Skin epidermis (tissue), 12 donors: ENCODE results near the gene RPL26.
"Not testable (repeated sequence)": the region's sequence is repeated elsewhere in the genome, so short reads cannot be mapped to it uniquely, and the experiment has no call there.

Experiments used
- H3K27ac ChIP-seq, 21 experiments: fragments of 200-600 bp; sonication (generic) in 11 of 21; one replicate each; pipeline ENCODE4 v1.5.0; 2020; ENCODE audit warnings: mild to moderate bottlenecking in 3 of 21, inconsistent platforms in 2 of 21, moderate library complexity in 2 of 21
- H3K4me3 ChIP-seq, 7 experiments: fragments of 200-600 bp; sonication (generic) in 2 of 7; one replicate each; pipeline ENCODE4 v1.5.0; 2020; ENCODE audit warnings: inconsistent platforms in 2 of 7, mild to moderate bottlenecking in 2 of 7, moderate library complexity in 1 of 7

The RPL26 gene

DNA sequence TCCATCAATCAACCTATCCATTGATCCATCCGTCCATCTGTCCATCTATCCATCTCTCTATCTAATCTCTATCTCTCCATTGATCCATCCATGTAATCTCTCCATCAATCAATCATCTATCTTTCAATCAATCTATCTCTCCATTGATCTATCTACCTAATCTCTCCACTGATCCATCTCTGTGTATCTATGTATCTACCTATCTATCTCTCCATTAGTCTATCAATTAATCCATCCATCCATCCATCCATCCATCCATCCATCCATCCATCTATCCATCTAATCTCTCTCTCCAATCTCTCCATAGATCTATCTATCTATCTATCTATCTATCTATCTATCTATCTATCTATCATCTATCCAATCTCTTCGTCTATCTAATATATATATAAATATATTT lies 18.1 kb upstream of the RPL26 start:
- no peak overlapping the region for H3K27ac ChIP-seq
- no peak overlapping the region for H3K4me3 ChIP-seq

DNA sequence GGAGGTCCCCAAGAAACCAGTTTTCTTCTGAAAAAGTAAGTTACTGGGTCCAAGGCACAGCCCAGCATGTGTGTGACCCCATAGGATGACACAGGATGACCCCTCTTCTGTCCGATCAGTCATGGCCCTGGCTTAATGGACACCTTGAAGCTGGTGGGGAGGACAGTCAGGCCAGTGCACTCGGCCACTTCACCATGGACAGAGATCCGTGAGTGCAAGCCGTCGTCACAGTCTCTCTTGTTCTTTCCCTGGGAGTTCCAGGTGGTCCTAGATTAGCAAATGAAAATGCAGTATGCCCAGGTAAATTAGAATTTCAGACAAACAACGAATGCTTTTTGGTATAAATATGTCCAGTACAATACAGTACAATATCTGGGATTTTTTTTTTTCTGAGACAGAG lies 16.0 kb upstream of the RPL26 start:
- H3K27ac ChIP-seq: no peak overlapping the region
- H3K4me3 ChIP-seq: no peak overlapping the region

DNA sequence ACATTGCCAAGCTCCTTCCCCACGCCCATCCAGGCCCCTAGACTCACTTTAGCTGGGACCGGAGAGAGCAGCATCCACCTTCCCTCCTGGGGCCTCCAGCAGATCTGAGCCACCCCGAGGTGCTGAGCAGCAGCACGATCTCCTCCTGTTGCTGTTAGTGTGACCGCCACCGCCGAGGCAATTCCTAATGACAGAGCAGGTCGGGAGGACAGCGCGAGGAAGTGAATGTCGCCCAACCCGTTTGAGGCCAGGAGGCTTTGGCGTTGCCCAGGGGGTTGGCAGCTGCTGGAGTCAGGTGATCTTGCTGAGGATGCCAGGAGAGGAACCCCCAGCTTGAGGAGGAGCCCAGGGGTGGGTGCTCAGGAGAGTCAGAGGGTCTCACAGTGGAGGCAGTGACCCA lies 14.6 kb upstream of the RPL26 start, which contains the start of gene RNF222:
Gene RNF222, minus strand, starts transcription at position 192 of the 400 bp plus-strand sequence. CDS start 4,366 bp downstream, outside the sequence.
- H3K4me3 ChIP-seq: peak within 1 kb of the TSS in 2 of 7 experiments; percentile 7 to 21
- H3K27ac ChIP-seq: peak within 1 kb of the TSS in 4 of 21 experiments; percentile 10 to 37 (median 20)

DNA sequence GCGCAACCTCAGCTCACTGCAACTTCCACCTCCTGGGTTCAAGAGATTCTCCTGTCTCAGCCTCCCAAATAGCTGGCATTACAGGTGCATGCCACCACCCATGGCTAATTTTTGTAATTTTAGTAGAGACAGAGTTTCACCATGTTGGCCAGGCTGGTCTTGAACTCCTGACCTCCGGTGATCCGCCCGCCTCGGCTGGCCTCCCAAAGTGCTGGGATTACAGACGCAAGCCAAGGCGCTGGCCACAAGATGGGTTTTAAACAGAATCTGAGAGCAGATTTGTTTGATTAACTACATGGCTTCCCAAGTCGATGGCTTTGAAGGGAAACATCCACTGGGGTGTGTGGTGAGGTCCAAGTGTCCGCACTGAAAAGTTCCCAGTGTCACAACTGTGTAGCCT lies 11.5 kb upstream of the RPL26 start:
- peak overlapping the region in 1 of 21 experiments; percentile 80 for H3K27ac ChIP-seq

DNA sequence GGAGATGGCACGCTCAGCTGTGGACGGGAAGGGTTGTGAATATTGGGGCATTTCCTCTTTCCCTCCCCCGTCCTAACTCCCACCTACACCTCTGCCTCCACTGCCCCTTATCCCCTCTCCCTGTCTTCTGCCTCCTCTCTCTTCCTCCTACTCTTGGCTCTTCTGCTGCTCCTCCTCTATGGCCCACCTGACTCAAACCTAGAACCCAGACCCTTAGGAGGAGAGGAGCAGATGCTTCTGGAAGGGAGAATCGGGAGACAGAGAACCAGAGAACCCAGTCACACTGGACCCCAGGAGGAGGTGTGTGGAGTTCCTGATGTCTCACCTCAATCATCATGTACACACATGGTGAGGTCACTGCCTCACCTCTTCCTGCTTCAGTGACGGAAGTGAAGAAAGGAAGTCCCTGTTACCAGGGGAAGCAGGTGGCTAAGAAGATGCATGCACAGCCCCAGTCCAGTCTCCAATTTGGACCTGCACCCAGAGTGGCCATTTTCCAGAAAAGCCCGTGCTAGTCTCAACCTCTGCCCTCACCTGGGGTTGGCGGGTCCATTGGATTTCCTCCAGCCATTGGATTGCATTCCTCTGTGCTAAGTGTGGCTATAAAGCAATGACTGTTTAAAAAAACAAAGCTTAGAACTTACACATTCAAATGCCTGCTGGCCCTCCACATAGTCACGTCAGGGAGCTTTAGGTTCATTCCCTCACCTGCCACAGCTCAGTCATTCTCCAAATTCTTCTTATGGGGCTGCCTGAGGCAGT lies 10.7 kb upstream of the RPL26 start:
- Histone ChIP-seq H3K4me3 (no peak overlapping the region), H3K27ac (peak overlapping the region in 10 of 21 experiments; percentile 2 to 80 (median 35))

More for the DNA sequence above, 11.5 kb upstream of the RPL26 start:
- not testable (repeated sequence) for H3K4me3 ChIP-seq

DNA sequence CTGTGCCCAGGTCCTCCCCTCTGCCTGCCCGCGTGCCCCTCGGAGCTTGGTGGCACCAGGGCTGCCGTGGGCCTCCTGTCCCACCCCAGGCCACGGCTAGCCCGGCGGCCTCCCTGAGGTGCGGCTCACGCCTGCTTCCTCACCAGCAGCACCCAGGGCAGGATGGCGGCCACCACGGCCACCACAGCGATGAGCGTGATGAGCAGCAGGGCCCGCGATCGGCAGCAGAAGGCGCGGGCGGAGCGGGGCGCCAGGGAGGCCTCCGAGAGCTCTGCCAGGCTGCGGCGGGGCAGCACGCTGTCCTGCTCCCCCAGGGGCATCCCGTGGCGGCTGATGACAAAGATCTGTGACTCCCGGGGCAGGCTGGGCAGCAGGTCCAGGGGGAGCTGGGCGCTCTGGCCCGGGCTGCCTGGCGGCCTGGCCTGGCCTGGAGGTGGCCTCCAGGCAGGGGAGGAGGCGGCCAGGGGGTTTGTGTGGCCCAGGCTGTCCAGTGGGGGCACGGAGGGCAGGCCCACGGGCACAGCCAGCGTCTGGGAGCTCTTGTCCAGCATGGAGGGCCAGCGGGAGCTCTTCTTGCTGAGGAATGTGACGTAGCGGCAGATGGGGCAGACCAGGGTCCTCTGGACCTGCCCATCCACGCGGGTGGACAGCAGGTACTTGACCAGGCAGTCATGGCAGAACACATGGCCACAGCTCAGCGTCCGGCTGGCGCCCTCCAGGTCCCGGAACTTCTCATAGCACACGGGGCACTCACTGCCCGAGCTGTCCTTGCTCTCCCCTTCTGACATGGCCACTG lies 9.9 kb upstream of the RPL26 start:
- Histone ChIP-seq H3K27ac (peak overlapping the region in 10 of 21 experiments; percentile 2 to 80 (median 35)), H3K4me3 (no peak overlapping the region)

DNA sequence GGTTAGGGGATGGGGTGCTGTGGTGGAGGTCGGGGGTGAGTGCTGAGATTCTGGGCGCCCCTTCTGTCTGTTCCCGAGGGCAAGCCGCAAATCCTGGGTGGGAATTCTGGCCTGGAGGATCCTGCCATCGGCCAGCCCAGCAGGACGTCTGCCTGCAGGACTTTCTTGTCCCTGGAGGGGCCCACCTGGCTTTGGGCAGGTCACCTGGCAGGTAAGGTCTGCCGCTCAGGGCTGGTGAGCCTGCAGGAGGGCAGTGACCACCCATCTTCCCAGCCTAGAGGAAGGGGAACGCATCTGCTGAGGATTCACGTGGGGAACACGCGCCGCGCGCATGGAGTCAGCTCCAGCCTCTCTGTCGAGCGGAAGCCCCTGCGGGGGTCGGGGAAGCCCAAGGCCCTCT lies 9.3 kb upstream of the RPL26 start:
- no peak overlapping the region for H3K4me3 ChIP-seq
- peak overlapping the region in 5 of 21 experiments; percentile 9 to 80 (median 31) for H3K27ac ChIP-seq

DNA sequence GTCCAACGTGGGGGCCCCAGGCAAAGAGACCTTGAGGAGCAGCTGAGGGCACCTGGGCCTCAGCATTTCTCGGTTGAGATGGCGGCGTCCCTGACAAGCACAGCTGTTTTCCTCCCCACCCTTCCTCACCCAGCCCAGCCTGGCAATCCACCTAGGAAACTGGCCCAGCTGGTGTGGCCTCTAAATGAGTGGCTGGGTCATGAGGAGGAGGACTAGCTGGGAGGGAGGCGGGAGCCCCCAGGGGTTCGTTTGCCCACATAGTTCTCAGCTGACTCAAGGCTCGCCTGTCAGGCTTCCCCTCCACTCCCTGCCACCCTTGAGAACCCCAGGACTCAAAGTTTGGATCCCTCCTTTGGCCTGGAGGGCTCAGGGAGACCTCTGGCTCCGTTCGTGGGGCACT lies 8.7 kb upstream of the RPL26 start:
- no peak overlapping the region for H3K4me3 ChIP-seq
- peak overlapping the region in 5 of 21 experiments; percentile 9 to 68 (median 31) for H3K27ac ChIP-seq

DNA sequence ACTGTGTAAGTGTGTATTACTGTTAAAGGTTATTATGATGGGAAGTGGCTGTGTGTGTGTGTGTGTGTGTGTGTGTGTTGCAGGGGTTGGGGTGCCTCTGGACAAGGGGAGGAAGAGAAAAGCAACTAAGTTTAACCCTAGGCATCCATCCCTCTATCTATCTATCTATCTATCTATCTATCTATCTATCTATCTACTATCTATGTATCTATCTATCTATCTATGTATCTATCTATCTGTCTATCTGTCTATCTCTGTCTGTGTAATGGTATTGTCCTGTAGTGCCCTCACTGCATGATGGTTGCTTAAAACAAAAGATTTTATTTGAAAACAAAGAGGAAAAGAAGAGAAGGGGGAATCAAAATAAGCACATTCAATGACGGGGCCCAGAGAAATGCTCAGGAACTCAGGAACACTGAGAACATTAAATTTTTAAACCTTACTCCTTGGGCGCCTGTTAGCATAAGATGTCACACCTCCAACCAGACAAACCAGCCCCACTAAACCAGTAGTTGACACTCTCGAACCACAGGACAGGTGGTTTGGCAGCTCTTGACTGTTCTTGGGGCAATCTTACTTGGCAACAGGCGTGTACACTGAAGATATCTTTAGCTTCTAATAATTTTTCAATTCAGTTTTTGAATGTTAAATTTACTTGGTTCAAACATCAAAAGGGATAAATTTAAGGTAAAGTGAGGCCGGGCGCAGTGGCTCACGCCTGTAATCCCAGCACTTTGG lies 5.1 kb upstream of the RPL26 start:
- peak overlapping the region in 2 of 21 experiments; percentile 29 for H3K27ac ChIP-seq
- no peak overlapping the region for H3K4me3 ChIP-seq

DNA sequence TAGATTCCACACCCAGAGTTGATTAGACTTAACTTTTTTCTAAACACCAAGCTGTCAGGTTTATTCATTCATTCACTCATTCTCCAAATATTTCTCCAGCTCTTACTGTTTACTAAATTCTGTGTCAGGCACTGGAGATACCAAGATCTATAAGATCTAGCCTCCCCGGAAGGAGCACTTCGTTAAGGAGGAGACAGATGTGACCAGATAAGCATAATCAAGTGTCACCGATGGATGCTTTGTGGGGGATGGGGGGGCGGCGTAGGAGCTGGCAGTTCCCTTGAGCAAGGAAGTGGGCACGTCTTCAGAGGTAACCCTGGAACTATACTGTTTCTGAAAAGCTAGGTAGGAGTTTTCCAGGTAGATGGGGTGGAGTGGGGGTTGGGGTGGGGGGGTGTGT lies 3.8 kb upstream of the RPL26 start:
- Histone ChIP-seq H3K4me3 (no peak overlapping the region), H3K27ac (no peak overlapping the region)

DNA sequence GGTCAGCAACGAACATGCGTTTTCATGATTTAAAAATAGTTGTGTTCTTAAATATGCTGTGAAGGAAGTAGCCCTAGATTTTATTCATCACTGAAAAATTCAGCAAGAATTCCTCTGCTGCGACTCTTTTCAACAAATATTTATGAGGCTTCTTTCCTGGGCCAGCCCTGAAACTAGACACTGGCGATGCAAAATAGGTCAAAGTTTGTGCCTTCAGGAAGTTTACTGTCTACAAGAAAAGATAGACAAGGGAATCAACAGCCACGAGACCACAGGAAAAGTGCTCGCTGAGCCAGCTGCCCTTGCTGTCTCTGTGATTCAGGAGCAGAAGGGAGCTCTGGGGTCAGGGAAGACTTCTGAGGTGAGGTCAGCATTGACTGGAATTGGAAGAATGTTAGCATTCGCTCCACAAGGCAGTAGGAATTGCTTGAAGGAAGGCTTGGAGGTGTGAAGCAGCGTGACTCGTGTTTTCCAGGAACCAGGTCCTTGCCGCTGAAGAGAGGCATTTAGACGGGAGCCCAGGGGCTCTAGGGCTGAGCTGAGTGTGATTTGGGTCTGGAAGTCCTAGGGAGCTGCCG lies 1.9 kb upstream of the RPL26 start:
- H3K4me3 ChIP-seq: no peak overlapping the region
- peak overlapping the region in 7 of 21 experiments; percentile 32 to 90 (median 38) for H3K27ac ChIP-seq

DNA sequence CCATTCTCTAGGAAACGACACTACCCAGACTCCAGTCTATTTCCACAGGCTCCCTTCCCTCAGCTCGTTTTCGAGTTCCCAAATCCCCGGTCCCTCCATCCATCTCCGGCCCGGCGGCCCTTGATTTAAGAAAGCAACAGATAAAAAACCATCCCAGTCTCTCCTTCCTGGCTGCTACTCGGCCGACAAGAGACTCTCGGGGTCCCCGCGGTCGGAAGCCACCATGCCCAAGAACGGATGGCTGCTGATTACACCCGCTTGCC lies 182 bp downstream of the RPL26 start:
- peak overlapping the region; percentile 52 to 74 (median 60) for H3K4me3 ChIP-seq
- H3K27ac ChIP-seq: peak overlapping the region in 20 of 21 experiments; percentile 23 to 95 (median 86)

DNA sequence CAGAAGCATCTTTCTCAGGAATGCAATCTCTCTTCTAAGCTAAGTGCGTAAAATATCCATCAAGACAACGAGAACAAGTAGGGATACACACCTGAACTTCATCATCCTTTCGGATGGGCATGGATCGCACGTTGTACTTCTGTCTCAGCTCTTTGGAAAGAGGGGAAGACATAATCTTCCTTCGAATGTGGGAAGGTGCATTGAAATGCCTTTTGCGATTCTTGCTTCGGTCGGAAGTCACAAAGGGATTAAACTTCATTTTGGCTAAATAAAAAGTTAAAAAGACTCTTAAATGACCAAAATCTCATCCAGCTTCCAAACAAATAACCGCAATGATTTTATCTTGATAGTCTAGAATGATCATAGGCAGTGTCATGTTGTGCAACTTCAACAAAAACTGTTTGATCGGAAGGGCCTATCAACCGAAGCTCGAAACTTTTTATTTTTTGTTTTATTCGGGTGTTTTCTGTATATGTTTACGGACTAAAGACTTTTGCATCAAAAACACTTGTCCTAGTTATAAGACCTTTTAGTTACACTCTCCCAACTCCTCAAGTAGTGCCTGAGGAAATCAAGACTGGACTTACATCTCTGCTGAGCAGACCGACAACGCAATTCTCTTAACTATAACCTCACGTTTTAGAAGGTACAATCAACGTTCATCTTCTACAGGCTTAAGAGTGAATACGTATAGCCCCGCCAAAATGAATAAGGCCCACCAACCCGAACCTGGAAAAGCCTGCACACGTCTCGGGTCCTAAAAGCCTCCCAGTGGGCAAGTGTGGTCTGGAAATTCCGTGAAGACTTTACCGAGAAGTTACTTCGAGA lies 727 bp downstream of the RPL26 start:
- Histone ChIP-seq H3K27ac (peak overlapping the region in 20 of 21 experiments; percentile 23 to 95 (median 86)), H3K4me3 (peak overlapping the region; percentile 52 to 74 (median 60))

DNA sequence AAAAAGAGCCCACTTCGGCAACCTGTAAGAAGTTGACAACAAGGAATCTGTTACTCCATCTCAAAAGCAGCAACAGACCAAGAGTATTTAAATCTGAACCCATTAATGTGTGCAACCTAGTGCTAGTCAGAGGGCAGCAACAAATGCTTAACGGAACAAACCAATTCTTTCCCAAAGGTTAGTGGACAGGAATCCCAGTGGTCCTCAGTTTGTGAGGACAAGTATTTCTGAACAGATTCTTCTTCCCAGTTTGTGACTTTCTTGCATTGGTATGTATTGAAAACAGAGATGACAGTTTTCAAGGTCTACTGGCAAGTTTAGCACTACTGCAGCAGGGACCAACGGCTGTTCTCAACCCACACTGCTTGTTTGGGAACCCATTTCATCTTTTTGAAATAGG lies 2.9 kb downstream of the RPL26 start:
- peak overlapping the region in 2 of 21 experiments; percentile 88 for H3K27ac ChIP-seq
- H3K4me3 ChIP-seq: no peak overlapping the region

DNA sequence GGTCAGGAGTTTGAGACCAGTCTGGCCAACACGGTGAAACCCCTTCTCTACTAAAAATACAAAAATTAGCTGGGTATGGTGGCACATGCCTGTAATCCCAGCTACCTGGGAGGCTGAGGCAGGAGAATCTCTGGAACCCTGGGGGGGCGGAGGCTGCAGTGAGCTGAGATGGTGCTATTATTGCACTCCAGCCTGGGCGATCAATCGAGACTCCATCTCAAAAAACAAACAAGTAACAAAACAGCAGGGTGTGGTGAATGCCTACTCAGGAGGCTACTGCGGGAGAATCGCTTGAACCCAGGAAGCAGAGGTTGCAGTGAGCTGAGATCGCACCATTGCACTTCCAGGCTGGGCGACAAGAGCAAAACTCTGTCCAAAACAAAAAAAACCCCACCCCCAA lies 4.9 kb downstream of the RPL26 start:
- H3K27ac ChIP-seq, H3K4me3 ChIP-seq: not testable (repeated sequence)

DNA sequence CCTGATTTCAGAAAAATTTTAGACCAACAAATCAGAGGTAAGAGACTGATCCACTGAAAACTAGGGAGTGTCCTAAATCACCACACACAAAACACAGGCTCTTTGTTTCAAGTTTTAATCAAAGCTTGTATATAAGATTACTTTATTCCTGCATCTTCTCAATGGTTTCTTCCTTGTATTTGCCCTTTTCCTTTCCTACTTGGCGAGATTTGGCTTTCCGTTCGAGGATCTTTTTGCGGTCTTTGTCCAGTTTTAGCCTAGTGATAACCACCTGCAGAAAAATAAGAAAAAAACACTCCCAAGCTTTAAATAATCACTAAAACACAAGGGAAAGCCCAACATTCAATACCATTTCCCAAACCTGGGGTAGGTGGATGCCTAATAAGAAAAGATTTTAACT lies 5.6 kb downstream of the RPL26 start:
- Histone ChIP-seq H3K27ac (peak overlapping the region in 2 of 21 experiments; percentile 86 to 88), H3K4me3 (no peak overlapping the region)

DNA sequence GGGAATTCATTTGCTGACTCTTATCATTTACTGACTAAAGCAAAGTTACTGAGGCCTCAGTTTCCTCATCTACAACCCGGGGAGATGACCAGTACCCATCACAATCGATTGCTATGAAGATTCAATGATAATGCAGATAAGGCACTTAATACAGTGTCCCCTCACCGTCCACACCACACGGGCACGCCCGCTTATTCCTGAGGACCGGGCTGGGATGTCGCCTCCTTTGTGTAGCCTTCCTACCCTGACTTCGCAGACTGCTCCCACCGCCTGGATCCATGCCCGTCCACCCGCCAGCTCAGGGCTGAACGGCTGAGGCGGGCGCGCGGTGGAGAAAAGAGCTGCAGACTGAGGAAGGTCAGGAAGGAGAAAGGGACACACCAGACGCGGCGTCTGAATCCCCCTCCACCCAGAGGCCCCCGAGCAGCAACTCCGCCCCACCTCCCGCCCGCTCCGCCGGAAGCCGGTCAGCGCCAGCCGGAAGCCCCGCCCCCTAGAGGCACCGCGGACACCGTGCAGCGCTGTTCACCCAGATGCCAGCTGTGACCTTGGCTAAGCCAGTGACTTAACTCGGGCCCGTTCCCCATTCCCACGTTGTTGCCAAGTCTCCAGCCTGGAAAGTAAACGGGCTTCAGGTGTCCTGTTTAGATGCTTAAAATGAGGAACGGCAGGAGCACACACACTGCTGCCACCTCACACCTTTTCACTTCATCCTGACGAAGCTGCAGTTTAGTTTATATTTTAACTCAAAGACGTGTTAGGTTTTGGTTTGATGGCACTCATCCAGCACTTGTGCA lies 6.5 kb downstream of the RPL26 start, which contains the start of gene KRABD2:
Gene KRABD2, minus strand, starts transcription at position 434 of the 797 bp plus-strand sequence.
- Histone ChIP-seq H3K4me3 (peak within 1 kb of the TSS; percentile 47 to 72 (median 65)), H3K27ac (peak within 1 kb of the TSS in 20 of 21 experiments; percentile 68 to 96 (median 88))

DNA sequence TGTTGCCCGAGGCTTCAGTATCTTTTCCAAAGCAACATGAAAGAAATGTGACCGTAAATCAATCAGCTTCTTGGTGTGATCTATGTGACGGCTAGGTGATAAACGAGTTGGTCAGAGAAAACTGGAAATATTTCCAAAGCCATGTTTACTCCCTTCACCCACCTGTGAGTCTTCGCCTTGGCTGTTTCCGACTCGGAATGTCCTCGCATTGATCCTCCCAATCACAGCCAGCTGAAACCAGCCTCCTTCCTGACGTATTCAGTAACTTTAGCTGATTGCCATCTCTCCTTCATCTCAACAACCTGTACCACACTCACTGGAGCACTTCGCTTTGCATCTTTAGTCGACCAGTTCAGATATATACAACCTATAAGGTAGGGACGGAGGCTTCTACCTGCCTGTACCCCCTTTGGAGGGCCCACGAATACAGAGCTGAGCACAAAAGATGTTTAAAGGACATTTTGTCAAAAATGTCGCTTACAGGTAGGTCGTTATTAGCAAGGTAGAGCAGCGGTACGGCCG lies 7.2 kb downstream of the RPL26 start:
- Histone ChIP-seq H3K27ac (peak overlapping the region in 20 of 21 experiments; percentile 68 to 96 (median 88)), H3K4me3 (peak overlapping the region; percentile 47 to 72 (median 65))
